Measurements from ENCODE around the gene FKRP.
"Not testable (repeated sequence)": the region's sequence is repeated elsewhere in the genome, so short reads cannot be mapped to it uniquely, and the experiment has no call there.

FKRP gene, protein sequence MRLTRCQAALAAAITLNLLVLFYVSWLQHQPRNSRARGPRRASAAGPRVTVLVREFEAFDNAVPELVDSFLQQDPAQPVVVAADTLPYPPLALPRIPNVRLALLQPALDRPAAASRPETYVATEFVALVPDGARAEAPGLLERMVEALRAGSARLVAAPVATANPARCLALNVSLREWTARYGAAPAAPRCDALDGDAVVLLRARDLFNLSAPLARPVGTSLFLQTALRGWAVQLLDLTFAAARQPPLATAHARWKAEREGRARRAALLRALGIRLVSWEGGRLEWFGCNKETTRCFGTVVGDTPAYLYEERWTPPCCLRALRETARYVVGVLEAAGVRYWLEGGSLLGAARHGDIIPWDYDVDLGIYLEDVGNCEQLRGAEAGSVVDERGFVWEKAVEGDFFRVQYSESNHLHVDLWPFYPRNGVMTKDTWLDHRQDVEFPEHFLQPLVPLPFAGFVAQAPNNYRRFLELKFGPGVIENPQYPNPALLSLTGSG

DNA sequence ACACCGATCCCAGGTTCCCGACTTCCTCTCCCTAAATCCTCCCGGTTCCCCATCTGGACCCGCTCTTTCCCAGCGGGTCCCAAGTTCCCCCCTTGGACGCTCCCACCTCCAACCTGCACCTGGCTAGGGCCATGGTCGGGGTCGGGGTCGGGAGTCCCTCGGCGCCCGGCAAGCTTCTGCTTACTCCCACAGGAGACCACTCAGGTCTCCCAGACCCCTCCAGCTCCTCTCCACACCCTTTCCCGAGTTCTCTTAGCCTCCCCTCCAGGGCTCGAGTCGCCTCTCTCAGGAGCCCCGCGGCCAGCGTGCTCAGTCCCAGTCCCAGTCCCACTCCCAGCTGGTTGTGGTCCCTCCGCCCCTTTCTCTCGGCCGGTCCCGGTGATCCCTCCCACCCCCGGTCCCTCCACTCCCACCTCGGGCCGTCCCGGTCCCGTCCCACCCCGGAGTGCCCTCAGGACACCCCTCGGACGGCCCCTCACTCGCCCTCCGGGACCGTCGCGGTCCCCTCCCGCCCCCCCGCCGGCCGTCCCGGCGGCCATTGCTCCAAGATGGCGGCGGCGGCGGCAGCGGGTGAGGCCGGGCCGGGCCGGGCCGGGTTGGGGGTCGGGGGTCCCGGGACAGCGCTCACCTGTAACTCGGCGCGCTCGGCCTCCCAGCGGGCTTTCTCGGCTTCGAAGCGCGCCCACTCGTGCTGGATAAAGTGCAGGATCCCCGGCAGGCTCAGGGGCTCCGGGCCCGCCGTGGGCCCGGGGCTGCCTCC lies at the start of gene FKRP:
Gene FKRP, plus strand, starts transcription at position 537 of the 760 bp plus-strand sequence. CDS start 9,394 bp downstream, outside the sequence.
- DNase-seq = peak; percentile 62

DNA sequence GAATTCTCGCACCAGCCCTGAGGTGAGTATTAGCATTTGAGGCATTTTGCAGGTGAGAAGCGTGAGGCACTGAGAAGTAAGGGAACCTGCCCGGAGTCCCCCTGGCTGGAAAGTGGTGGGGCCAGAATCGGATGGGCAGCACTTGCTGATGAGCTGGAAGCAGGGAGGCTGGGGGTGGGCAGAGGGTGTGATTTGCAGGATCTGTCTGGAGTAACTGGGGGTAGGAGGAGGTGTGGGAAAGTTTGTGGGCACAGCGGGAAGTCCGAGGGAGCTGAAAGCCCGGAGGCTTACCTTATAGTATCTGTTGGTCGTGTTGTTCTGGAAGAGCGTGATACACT lies 49.0 kb upstream of the FKRP start:
- no peak for DNase-seq

DNA sequence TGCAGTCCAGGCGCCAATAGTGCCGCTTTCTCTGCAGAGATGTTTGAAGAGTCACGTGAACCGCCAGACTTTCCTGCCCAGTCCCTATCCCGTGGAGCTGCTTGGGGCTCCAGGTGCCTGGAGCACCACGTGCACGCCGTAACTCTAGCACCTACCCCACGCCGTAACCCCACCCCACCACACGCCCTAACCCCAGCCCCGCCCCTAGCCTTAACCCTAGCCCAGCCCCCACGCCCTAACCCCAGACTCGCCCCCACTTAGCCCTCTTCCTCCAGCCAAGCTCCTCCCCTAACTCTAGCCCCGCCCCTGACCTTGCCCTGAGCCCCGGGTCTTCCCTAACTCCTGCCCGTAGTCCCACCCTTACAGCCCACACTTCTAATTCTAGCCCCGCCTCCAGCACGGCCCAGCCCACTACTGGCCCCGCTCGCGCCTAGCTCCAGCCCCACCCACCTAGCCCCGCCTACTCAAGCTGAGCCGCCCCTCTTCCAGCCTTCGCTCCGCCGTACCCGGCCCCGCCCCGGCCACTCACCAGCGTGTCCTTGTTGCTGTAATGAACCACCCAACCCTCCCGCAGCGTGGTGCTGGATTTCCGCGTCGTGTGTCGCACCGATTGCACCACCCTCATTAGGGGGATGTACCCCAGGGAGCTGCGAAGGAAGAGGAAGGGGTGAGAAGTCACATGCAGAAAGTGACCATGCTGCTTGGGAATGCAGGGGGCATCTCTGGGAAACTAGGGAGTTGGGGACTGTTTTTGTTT lies 48.5 kb upstream of the FKRP start:
- peak; percentile 46 for DNase-seq

DNA sequence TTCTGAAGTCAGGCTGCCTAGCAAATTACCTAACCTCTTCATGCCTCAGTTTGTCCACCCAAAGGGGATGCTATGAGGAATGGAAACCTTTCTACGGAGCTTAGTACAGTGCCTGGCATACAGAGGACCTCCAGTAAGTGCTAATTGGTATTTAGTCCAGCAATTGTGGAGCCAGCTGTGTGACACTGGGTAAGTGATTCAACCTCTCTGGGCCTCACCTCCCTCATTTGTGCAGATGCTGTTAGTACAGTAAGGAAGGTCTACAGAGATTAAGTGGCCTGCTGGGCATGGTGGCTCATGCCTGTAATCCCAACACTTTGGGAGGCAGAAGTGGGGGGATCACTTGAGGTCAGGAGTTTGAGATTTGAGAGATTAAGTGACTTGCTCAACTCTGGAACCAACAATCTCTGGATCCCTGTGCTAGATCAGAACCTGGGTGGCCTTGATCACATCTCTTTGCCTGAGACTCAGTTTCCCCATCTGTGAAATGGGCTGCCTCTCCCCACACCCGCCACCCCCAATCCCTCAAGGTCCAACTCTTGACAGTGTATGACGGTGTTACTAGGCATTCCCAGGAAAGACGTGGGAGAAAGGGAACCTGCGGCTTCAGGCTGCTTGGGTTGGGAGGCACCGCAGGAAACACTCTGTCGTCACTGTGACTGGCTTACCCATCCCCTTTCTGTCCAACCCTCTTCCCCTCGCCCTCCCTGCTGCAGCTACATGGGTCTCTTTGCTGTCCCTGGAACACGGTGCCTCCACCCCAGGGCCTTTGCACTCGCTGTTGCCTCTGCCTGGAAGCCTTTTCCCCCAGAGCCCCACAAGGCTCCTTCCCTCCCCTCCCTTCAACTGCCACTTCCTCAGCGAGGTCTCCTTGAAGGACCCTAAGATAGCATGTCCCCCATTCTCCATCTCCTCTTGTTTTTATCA lies 47.2 kb upstream of the FKRP start:
- no peak for DNase-seq

DNA sequence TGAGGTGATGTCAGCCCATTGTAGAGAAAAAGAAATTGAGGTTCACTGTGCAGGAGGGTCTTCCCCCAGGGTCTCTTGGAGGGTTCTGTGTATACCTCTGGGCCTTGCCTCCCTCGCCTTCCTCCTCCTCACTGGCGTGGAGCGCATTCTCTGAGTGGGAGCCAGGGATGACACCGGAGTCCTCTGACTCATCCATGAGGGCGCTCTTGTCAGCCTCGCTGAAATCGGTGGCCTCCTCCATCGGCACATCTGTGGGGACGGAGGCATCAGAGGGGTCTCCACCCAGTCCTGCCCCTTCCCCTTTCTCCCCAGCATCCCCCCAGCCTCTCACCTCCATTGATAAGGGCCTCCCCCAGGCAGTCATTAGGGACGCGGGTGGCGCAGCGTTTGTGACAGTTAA lies 45.2 kb upstream of the FKRP start:
- DNase-seq = no peak

DNA sequence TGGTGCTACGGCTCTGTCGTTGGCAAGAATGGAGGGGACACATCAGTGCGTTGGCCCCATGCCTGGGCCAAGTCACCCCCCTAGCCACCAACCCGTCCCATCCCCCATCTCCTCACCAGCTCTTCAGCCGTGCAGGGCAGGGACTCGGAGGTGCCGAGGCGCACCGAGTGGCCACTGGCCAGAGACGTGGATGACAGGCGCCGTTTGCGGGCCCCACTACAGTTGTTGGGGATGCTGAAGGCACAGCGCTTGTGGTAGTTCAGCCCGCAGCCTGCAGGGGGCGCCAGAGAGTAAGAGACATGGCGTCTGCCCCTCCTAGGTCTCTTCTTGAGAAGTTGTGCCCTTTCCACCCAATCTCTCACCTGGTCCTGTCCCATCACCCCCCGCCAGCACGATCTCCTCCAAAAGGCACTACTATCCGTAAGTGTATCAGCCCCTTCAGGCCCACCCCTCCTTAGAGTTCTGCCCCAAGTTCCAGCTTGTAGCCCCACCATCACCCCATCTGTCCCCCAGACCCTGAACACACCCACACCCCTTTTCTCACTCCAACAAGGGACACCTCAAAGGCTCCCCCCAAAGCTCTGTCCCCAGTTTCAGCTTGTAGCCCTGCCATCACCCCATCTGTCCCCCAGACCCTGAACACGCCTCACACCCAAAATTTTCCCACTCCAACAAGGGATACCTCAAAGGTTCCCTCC lies 41.3 kb upstream of the FKRP start:
- DNase-seq = peak; percentile 71

DNA sequence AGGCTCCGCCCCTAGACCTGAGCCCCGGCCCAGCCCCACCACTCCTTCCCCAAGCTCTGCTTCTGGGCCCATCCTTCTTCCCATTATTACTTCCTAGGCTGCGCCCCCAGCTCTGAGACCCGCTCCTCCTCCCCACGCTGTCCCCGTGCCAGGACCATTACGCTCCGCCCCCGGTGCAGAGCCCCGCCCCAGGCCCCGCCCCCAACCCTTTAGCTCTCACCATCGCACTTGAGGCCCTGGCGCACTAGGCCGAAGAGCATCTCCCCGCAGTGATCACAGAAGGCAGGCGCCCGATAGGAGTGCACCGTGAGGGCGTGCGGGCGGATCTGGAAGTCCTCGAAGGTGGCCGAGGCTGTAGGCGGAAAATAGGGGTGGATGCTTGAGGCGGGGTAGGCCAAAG lies 35.2 kb upstream of the FKRP start:
- DNase-seq = no peak

DNA sequence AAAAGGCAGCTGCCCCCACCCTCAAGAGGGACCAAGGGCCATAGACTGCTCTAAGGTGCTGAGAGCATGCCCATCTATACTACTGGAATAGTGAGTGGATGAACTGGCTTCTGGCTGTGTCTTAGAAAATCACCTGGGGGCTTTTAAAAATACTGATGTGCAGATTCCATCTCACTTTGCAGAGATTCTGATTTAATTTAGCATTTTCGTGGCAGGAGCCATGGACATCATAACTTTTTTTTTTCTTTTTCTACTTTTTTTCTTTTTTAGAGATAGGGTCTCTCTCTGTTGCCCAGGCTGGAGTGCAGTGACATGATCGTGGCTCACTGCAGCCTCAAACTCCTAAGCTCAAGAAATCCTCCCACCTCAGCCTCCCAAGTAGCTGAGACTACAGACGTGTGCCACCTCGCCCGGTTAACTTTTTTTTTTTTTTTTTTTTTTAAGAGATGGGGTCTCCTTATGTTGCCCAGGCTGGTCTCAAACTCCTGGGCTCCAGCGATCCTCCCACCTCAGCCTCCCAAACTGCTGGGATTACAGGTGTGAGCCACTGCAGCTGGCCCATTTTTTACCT lies 33.0 kb upstream of the FKRP start:
- not testable (repeated sequence) for DNase-seq

DNA sequence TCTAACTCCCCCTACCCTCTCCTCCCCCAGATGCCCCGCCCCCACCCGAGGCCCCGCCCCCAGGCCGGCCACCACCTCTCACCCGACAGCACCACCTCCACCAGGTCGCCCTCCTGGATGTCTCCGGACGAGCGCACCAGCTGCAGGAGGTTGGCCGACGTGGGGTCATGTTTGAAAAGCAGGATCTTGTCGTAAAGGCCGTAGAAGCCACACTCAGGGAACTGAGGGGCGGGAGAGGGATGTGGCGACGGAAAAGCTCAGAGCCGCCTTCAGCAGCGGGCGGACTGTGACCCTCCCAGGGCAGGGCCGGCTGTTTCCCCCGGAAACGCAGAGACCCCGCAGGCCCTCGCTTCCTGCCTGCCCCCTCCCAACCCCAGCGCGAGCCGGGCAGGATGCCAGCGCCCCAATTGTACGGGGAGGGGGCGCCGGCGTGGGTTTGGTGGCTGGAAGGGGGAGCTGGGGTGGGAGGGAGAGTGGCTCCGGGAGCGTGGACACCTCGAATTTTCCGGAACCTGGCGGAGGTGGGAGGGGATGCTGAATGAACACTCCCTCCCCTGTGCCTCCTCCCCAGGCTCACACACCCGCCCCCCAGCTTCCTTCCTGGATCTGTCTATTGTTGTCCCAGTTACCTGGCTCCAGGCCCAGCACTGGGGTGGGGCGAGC lies 31.9 kb upstream of the FKRP start:
- peak; percentile 96 for DNase-seq

DNA sequence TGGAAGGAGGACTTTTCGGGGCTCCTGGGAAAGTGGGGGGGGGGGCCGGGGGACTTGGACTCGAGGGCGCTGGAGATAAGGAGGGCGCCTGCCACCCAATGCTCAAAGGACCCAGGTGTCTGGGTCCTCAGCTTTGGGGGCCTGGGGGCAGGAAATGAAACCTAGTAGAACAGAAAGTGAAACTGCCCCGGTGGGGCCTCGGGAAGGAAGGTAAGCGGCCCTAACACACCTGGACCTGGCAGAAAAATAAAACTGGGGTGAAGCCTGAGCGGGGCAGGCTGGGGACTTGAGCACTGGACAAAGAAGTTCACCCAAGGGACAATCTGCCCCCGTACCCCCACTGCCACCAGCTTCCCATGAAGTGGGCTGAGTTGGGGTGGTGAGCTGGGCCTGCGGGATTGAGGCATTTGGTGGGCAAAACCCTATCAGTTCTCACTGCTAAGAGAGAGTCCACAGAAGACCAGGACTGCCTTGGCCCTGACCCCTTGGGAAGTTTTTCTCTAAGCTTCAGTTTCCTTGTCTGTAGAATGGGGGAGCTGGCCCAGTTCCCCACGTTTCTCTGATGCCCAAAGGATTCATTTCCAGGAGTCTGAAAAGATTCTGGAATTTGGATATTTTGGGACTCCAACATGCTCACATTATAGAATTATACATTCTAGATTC lies 31.3 kb upstream of the FKRP start:
- DNase-seq = peak; percentile 91

DNA sequence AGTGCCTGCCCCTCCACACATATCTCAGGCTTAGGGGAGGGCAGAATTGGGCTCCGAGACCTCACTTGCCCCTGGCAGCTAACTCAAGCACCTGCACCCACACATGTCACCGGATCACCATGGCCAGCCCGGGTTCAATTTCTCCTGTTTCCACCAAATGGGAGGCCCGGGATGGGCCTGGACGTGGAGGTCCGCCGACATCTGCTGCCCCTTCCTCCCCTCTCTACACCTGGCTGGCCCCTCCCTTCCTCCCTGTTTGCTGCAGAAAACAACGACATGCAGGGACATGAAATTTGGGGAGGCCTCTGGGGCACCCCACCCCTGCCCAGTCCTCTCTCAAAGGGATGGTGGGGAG lies 30.3 kb upstream of the FKRP start:
- peak; percentile 47 for DNase-seq

DNA sequence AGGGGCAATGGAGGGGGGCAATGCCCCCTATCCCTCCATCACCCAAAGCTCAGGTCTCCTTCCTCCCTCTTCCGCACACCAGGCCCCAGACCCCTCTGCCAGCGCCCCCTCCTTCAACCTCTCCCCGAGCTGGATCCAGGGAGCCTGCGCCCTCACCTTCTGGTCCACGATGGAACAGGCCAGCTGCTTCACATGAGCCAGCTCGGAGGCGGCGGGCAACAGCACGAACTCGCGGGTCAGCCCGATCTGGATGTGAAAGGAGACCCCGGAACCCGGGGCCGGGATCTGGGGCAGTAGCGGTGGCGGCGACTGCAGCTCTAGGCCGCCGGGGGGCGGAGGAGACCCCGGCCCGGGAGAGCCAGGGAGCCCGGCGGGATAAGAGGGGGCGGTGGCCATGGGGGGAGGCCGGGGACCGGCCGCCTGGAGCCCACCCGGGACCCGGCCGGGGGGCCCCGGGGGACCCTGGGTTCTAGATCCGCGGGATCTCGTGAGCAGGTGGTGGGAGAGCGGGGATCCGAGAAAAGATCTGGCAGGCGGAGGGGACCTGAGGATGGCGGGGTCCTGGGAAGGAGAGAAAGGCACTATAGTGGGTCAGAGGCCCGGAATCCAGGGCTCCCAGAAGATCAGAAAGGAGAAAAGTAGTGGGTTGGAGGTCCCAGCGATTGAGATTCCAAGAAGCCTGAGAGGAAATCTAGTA lies 29.7 kb upstream of the FKRP start:
- peak; percentile 63 for DNase-seq

DNA sequence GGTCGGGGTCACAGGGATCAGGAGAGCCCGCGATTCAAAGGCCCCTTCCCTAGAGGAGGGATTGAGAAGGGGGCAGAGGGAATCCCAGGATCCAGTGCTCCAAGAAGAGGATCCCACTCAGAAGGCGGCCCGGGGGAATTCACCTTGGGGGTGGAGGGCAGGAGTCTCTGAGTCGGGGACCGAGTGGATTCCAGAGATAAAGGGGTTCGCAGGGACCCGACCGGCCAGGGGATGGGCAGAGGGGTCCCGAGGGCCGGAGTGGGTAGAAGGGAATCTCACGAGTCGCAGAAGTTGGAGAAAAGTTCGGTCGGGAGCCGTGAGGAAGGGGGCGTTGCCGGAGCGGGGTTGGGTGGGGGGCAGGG lies 29.2 kb upstream of the FKRP start:
- DNase-seq = no peak

DNA sequence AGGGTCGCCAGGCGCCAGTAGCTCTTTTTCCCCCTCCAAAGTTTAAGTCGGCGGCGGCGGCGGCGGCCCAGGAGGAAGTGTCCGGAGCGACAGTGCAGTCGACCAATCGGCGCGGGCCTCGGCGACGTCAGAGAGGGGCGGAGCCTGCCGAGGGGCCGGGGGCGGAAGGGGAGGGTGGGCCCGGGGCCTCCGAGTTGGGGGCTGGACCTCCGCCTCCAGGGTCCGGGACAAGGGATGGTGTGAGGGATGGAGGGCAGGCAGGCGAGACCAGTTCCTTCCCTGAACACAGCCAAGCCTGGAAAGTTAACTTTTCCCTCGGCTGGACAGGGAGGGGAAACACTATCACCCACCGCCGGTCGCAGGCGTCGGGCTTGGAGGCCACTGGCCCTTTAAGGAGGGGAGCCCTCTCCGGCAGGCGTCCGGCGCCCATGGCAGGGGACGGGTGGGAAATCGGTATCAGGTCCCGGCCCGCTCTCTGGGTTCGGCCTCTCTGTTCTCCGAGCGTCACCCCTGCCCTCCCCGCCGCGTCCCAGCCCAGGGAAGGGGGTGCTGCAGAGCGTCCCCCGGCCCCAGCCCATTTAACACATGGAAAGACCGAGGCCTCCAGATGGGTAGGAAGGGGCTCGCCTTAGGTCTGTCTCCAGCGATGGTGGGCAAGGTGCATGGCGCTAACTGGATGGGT lies 28.7 kb upstream of the FKRP start, which contains the start of gene PRKD2:
Gene PRKD2, minus strand, starts transcription at position 81 of the 682 bp plus-strand sequence. CDS start 744 bp downstream, outside the sequence.
- DNase-seq = peak; percentile 89

DNA sequence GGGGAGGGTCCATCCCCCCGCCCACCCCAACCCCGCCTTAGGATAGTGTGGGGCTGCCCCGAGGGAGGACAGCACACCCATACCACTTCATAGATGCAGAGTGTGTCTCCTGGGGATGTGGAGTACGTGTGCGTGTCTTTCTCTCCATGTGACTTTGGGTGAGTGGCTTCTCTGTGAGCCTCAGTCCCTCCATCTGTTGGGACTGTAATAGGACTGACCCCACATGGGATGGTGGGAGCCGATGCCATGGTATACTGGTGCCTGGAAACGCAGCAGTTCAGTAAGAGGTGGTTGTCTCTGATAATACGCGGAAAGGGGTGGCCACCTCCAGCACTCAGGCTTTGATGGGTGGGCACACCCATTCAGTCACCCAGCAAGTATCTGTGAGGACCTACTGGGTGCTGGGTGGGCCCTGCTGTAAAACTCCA lies 28.1 kb upstream of the FKRP start:
- DNase-seq = peak; percentile 69

DNA sequence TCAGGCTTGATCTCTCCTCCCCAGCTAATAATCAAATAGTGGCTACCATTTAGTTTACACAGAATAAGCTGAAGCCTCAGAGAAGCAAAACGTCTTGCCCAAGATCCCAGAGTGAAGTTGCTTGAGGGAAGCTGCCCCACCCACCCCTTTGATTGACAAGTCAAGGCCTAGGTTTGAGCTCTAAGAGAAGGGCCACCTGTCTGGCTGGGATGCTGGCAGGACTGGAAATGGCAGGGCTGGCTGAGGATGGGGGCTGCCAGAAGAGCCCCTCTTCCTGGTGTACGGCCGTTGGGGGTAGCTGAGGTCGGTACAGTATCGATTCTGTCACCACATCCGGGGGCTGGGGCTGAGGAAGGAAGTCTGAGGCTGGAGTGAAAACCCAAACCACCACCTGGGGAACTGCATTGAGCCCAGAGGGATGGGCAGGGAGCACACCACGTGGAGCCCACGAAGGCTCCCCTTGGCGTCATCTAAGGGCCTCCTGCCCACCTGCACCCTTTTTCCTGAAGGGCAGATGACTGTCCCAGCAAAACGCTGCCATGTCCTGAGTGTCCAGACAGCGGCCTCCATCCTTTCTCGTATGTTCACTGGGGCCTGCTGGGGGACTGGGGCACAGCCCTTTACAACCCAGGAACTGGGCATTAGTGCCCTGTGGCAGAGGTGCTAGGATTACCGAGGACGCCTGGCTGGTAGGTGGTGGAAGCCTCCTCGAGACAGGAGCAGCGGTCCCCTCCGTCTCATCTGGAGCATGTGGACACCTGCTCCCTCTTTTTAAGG lies 27.5 kb upstream of the FKRP start:
- peak; percentile 76 for DNase-seq

DNA sequence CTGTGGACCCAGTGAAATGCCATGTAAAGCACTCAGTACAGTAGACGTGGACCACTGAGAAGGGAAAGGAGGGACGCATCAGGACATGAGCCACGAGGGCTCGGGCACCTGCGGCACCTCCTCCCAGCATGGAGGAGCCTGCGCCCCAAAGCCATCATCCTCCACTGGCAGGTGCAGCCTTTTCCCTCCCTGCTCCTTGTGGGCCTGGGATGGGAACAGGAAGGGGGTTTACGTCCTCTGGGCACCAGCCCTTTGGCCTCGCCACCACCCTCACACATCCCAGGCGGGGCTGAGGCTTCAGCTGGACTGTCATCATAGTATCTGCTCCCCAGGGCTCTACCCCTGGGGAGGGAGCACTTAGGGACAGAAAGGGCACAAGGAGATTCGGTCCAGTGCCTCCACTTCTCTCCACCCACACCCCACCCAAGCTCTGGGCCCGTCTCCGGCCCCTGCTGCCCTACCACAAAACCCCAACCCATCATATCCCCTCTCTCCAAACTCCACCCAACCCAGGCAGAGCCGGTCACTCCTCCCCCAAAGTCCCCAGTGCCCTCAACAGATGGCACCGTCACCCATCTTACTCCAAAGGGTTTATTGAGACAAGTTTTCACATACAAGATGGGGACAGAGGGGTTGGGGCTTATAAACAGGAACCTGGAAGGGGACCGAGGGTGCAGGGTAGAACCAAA lies 26.8 kb upstream of the FKRP start:
- no peak for DNase-seq

Data from DMS53 (cell line).